K562 (cell line): ENCODE measurements around the gene LPGAT1. TPM values are rescaled to one million over a fixed set of nuclear protein-coding genes. Genes with fewer than 3 reads are reported as not detected.
A peak's percentile ranks its signal among the peaks of the same experiment; 100 is the strongest.

ENCODE experiments used
- BCLAF1 ChIP-seq, 2 experiments: fragments of 450-650 bp in 1 of 2; IDR thresholded peaks; 2 replicates each; pipeline ENCODE4 v1.6.1; 2011 to 2017; ENCODE audit warnings: low read depth in 2 of 2, antibody characterized with exemption in 1 of 2, borderline replicate concordance in 1 of 2, low read length in 1 of 2, mild to moderate bottlenecking in 1 of 2, mixed read lengths in 1 of 2; ENCODE audit not compliant: control insufficient read depth in 1 of 2
- BCOR ChIP-seq: fragments of 450-650 bp; IDR thresholded peaks from 2 replicates; pipeline ENCODE4 v1.6.1; 2016
- CAMTA2 ChIP-seq: fragments of 250-450 bp; sonication (Bioruptor Pico); conservative IDR thresholded peaks from 2 replicates; pipeline ENCODE4 v1.5.1; 2022
- CHAMP1 ChIP-seq: fragments of 450-650 bp; IDR thresholded peaks from 2 replicates; pipeline ENCODE4 v1.6.1; 2016; ENCODE audit warnings: mild to moderate bottlenecking
- CUX1 ChIP-seq: fragments of 200-800 bp; sonication (Bioruptor generic); IDR thresholded peaks from 2 replicates; pipeline ENCODE4 v1.6.1; 2016; ENCODE audit warnings: missing genetic modification characterization, missing compliant biosample characterization
- FOXK2 ChIP-seq, 2 experiments: fragments of 450-650 bp; IDR thresholded peaks in 1 of 2; conservative IDR thresholded peaks in 1 of 2; 2 replicates each; pipeline ENCODE4 v1.6.1; 2016; ENCODE audit warnings: low read depth in 2 of 2, mild to moderate bottlenecking in 1 of 2
- HMG20A ChIP-seq: fragments of 450-650 bp; formaldehyde crosslinking; conservative IDR thresholded peaks from 2 replicates; pipeline ENCODE4 v1.4.0; 2020; ENCODE audit warnings: mild to moderate bottlenecking, mixed read lengths
- POLR2AphosphoS5 ChIP-seq: IDR thresholded peaks from 2 replicates; pipeline ENCODE4 v1.6.1; 2011; ENCODE audit warnings: mild to moderate bottlenecking, low read depth, low read length, moderate library complexity; ENCODE audit not compliant: control insufficient read depth, insufficient read depth
- SAFB ChIP-seq: fragments of 200-400 bp; formaldehyde crosslinking; IDR thresholded peaks from 2 replicates; pipeline ENCODE4 v1.6.1; 2017; ENCODE audit warnings: low read depth, low read length, borderline replicate concordance
- THRAP3 ChIP-seq: fragments of 450-650 bp; IDR thresholded peaks from 2 replicates; pipeline ENCODE4 v1.6.1; 2016; ENCODE audit warnings: mild to moderate bottlenecking, inconsistent platforms, borderline replicate concordance
- ZBTB8A ChIP-seq: fragments of 450-650 bp; IDR thresholded peaks from 2 replicates; pipeline ENCODE4 v1.6.1; 2018; ENCODE audit warnings: mild to moderate bottlenecking, moderate library complexity; ENCODE audit not compliant: partially characterized antibody
- ZNF431 ChIP-seq: sonication (generic); formaldehyde crosslinking; IDR thresholded peaks from 2 replicates; pipeline ENCODE4 v1.8.0; 2022; ENCODE audit warnings: mild to moderate bottlenecking, missing genetic modification reagents
- polyA plus RNA-seq, 8 experiments: library from polyadenylated mRNA; depleted of rRNA in 4 of 8; stranded (reverse) in 5 of 8; unstranded in 3 of 8; fragments of >200 nt; fragmentation: Nextera tagmentation in 2 of 8; fragmentation: Illumina TruSeq in 1 of 8; extraction: Ambion mirVana in 2 of 8; extraction: Trizol in 1 of 8; gene quantifications; 2 replicates each; pipeline versions ENCODE4 v1.2.1 to v1.2.3, GENCODE V29; 2011 to 2014; ENCODE audit warnings: inconsistent platforms in 1 of 8, missing spikeins in 1 of 8
- total RNA-seq, 7 experiments: library from RNA; depleted of rRNA in 6 of 7; stranded (reverse); fragments of >200 nt in 6 of 7; fragmentation: Illumina TruSeq in 2 of 7; extraction: Trizol in 2 of 7; gene quantifications; 2 replicates each; pipeline versions ENCODE4 v1.2.1 to v1.2.3, GENCODE V29; 2011 to 2021; ENCODE audit warnings: low replicate concordance in 1 of 7
- TF ChIP-seq, protein P1 (sequence below): sonication (generic); formaldehyde crosslinking; IDR thresholded peaks from 2 replicates; pipeline ENCODE4 v1.8.0; 2023; ENCODE audit warnings: mild to moderate bottlenecking, missing genetic modification reagents

The LPGAT1 gene
- total and polyA plus RNA-seq, 9 of the 15 experiments (the other 6 are each of a cell fraction or from before 2014, with no cell fraction given) = 5.7 to 31.4 (median 16.3) TPM

DNA sequence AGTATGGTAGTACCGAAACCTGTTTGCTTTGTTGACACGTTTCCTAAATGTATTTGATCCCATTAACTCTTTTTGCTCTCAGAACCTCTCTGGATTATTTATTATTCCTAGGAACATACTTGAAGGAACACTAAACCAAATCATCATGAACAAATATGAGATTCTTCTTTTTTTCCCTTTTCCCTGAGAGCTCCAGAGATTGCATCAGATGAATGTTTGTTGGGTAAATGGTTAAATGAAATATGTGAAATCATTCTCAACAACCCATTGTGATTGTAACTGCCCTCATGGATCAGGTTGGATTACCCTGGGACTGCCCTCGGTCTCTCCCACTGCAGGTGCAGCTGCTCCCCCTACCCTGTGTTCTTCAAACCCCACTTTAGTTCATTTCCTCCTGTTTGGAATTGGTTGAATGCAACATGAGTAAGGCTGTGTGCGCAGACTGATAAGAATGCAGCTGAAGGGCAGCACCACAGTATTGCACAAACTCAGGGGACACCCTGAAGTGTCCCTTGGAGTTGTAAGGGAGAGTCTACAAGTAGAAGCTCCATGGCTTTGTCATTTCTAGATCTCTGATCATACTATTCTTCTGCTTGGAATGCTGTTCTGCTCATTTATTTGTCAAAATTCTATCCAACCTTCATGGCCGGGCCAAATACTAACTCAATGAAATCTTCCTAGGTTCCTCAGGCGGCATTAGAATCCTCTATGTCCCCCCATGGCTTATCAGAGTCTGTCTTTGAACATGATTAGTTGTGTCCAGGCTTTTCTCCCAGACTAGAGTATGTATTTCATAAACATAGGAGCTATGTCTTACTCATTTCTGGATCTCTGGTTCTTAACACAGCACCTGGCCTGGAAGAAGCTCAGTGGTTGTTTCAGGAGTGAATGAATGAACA lies 108.0 kb downstream of the LPGAT1 start (continued):
- peak; percentile 76 to 84; a peak in 3 of 4 replicates for TF ChIP-seq FOXK2 (conservative IDR thresholded peaks at IDR 0.05 in 1 of 2, IDR thresholded peaks at IDR 0.05 in 1 of 2; ENCODE audit: low read depth in 2 of 2)
- TF ChIP-seq HMG20A (CRISPR knock-in tag) = no peak
- peak; percentile 87 for TF ChIP-seq POLR2AphosphoS5
- no peak for TF ChIP-seq SAFB
- no peak for TF ChIP-seq BCLAF1 (IDR thresholded peaks at IDR 0.05; ENCODE audit: borderline replicate concordance in 1 of 2, control insufficient read depth in 1 of 2, low read depth in 2 of 2, low read length in 1 of 2)
- no peak for TF ChIP-seq CAMTA2 (CRISPR knock-in tag)
- TF ChIP-seq THRAP3 = no peak
- no peak for TF ChIP-seq ZNF431
- TF ChIP-seq BCOR = 0 out of 2 replicates have a peak, but pooled peaks have one; percentile 18
- peak; percentile 76; the same call in 1 of the 2 replicates for TF ChIP-seq CHAMP1
- no peak for TF ChIP-seq ZBTB8A
- TF ChIP-seq, protein P1, sequence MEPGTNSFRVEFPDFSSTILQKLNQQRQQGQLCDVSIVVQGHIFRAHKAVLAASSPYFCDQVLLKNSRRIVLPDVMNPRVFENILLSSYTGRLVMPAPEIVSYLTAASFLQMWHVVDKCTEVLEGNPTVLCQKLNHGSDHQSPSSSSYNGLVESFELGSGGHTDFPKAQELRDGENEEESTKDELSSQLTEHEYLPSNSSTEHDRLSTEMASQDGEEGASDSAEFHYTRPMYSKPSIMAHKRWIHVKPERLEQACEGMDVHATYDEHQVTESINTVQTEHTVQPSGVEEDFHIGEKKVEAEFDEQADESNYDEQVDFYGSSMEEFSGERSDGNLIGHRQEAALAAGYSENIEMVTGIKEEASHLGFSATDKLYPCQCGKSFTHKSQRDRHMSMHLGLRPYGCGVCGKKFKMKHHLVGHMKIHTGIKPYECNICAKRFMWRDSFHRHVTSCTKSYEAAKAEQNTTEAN (CRISPR knock-in tag) = no peak
- no peak for TF ChIP-seq CUX1 (CRISPR knock-in tag)
